CD4-positive, alpha-beta T cell (primary cell): Measurements from ENCODE around the gene CCDC50. TPM values are rescaled to one million over a fixed set of nuclear protein-coding genes. Genes with fewer than 3 reads are reported as not detected.

Experiments
- ATAC-seq: fragments of 200-7000 bp; cut with Tn5 transposase; one replicate; pipeline ENCODE4 v1.10.0; 2022; ENCODE audit warnings: mild to moderate bottlenecking; ENCODE audit not compliant: poor library complexity
- CTCF ChIA-PET: fragments of 350-600 bp; sonication (Branson Sonifier 250); formaldehyde crosslinking; loops from one replicate; lab custom pipeline; 2021; ENCODE audit warnings: antibody characterized with exemption, inconsistent platforms; lab: Charles Lee
- POLR2A ChIA-PET: fragments of 350-600 bp; sonication (Branson Sonifier 250); formaldehyde crosslinking; loops from one replicate; lab custom pipeline; 2021; ENCODE audit warnings: antibody characterized with exemption, inconsistent platforms; lab: Charles Lee
- DNase-seq, 14 experiments: peaks; one replicate each; pipeline ENCODE4 v3.0.0-alpha.2; 2013 to 2020; ENCODE audit warnings: mixed read lengths in 2 of 14
- H3K27ac ChIP-seq, 2 donors: one replicate each; pipeline versions ENCODE4 v1.5.1 to v1.7.0; 2013; ENCODE audit warnings: low read length in 2 of 2, low read depth in 1 of 2, mild to moderate bottlenecking in 1 of 2
- H3K27me3 ChIP-seq, 2 experiments: 1 replicate in 1 of 2; 2 replicates in 1 of 2; pipeline versions ENCODE4 v1.6.1 to v1.7.0; 2013; ENCODE audit warnings: low read length in 2 of 2, control low read depth in 1 of 2, mild to moderate bottlenecking in 1 of 2, moderate library complexity in 1 of 2; ENCODE audit not compliant: insufficient read depth in 2 of 2, control insufficient read depth in 1 of 2
- H3K36me3 ChIP-seq: one replicate; pipeline ENCODE4 v1.6.1; 2013; ENCODE audit warnings: low read length, control low read depth; ENCODE audit not compliant: insufficient read depth
- H3K4me1 ChIP-seq: one replicate; pipeline ENCODE4 v1.6.1; 2013; ENCODE audit warnings: low read length, control low read depth; ENCODE audit not compliant: insufficient read depth
- H3K4me3 ChIP-seq: one replicate; pipeline ENCODE4 v1.5.1; 2013; ENCODE audit warnings: mild to moderate bottlenecking, low read length, moderate library complexity
- H3K9me3 ChIP-seq, 2 experiments: 1 replicate in 1 of 2; 2 replicates in 1 of 2; pipeline versions ENCODE4 v1.6.1 to v1.7.0; 2013; ENCODE audit warnings: low read length in 2 of 2, mild to moderate bottlenecking in 2 of 2, control low read depth in 1 of 2, moderate library complexity in 1 of 2; ENCODE audit not compliant: control insufficient read depth in 1 of 2, insufficient read depth in 1 of 2
- H3K27ac Mint-ChIP-seq: one replicate; pipeline ENCODE4 v1.8.0; 2020; ENCODE audit warnings: mixed read lengths
- H3K27me3 Mint-ChIP-seq: one replicate; pipeline ENCODE4 v1.8.0; 2021; ENCODE audit warnings: mixed read lengths
- H3K36me3 Mint-ChIP-seq: one replicate; pipeline ENCODE4 v1.8.0; 2021; ENCODE audit warnings: low read depth, mixed read lengths
- H3K4me1 Mint-ChIP-seq: one replicate; pipeline ENCODE4 v1.8.0; 2021; ENCODE audit warnings: low read depth, mixed read lengths
- H3K4me3 Mint-ChIP-seq: one replicate; pipeline ENCODE4 v1.8.0; 2020; ENCODE audit warnings: mild to moderate bottlenecking, mixed read lengths
- H3K9me3 Mint-ChIP-seq: one replicate; pipeline ENCODE4 v1.8.0; 2020; ENCODE audit warnings: mixed read lengths
- CTCF ChIP-seq: fragments of 200-600 bp; IDR thresholded peaks from one replicate; pipeline ENCODE4 v1.8.0; 2022; ENCODE audit warnings: antibody characterized with exemption, mild to moderate bottlenecking
- intact Hi-C, 2 experiments: fragments of 100-400 bp; cut with DNase I in 1 of 2; cut with micrococcal nuclease in 1 of 2; formaldehyde crosslinking; loops; one replicate each; pipeline versions ENCODE4 v1.15.1 to v1.9.0; 2023 to 2025; cut with DNase I, micrococcal nuclease
- total RNA-seq, 174 experiments: library from RNA in 2 of 174; stranded (reverse) in 2 of 174; gene quantifications; one replicate each; pipeline ENCODE4 v1.2.3 and lab custom pipeline; 2021 to 2026

The CCDC50 gene
- total RNA-seq, 2 experiments from 2014 or later, result 16.7 to 16.8 TPM

- H3K4me1 Mint-ChIP-seq, result no peaks in the 10 kb centered on the region
- no peaks in the 10 kb centered on the region for H3K9me3 ChIP-seq
- TF ChIP-seq CTCF, result no peak
- no peak overlapping the region for H3K27ac ChIP-seq
- H3K4me1 ChIP-seq, result no peaks in the 10 kb centered on the region
- POLR2A ChIA-PET, result no interaction called here
- no peak overlapping the region for H3K27ac Mint-ChIP-seq
- CTCF ChIA-PET, result no interaction called here
- no peaks in the 10 kb centered on the region for H3K27me3 ChIP-seq
- intact Hi-C loops, result no loop called here
- peaks cover 4% of the 10 kb centered on the region for H3K9me3 Mint-ChIP-seq
- H3K4me3 Mint-ChIP-seq, result no peak overlapping the region
- ATAC-seq (no peak), DNase-seq (no peak)
- H3K36me3 Mint-ChIP-seq, result no peaks in the 10 kb centered on the region
- no peaks in the 10 kb centered on the region for H3K27me3 Mint-ChIP-seq
- H3K36me3 ChIP-seq, result no peaks in the 10 kb centered on the region
- no peak overlapping the region for H3K4me3 ChIP-seq
These were observed 111.3 kb downstream of the CCDC50 start for GRCh38 chr3:191440532-191440931.

GRCh38 chr3:191441687-191442086 lies 112.5 kb downstream of the CCDC50 start:
- H3K4me1 Mint-ChIP-seq, result no peaks in the 10 kb centered on the region
- Histone ChIP-seq H3K9me3 (no peaks in the 10 kb centered on the region), H3K4me1 (no peaks in the 10 kb centered on the region), H3K4me3 (no peak overlapping the region), H3K36me3 (no peaks in the 10 kb centered on the region), H3K27ac (no peak overlapping the region), H3K27me3 (no peaks in the 10 kb centered on the region)
- ATAC-seq (no peak), DNase-seq (no peak)
- no peak overlapping the region for H3K27ac Mint-ChIP-seq
- H3K9me3 Mint-ChIP-seq, result peaks cover 4% of the 10 kb centered on the region
- H3K36me3 Mint-ChIP-seq, result no peaks in the 10 kb centered on the region
- ChIA-PET POLR2A (no interaction called here), CTCF (no interaction called here)
- intact Hi-C loops, result no loop called here
- TF ChIP-seq CTCF, result no peak
- H3K27me3 Mint-ChIP-seq, result no peaks in the 10 kb centered on the region
- no peak overlapping the region for H3K4me3 Mint-ChIP-seq

GRCh38 chr3:191444569-191444968 lies 115.4 kb downstream of the CCDC50 start:
- H3K36me3 ChIP-seq, result no peaks in the 10 kb centered on the region
- CTCF ChIA-PET, result no interaction called here

More at GRCh38 chr3:191444569-191444968, 115.4 kb downstream of the CCDC50 start:
- TF ChIP-seq CTCF, result no peak
- Histone ChIP-seq H3K27me3 (no peaks in the 10 kb centered on the region), H3K27ac (no peak overlapping the region), H3K4me3 (no peak overlapping the region), H3K4me1 (no peaks in the 10 kb centered on the region), H3K9me3 (no peaks in the 10 kb centered on the region)
- ATAC-seq (no peak), DNase-seq (no peak)
- H3K27me3 Mint-ChIP-seq, result no peaks in the 10 kb centered on the region
- no peak overlapping the region for H3K27ac Mint-ChIP-seq
- POLR2A ChIA-PET, result no interaction called here
- peaks cover 8% of the 10 kb centered on the region for H3K9me3 Mint-ChIP-seq
- intact Hi-C loops, result no loop called here
- H3K4me1 Mint-ChIP-seq, result no peaks in the 10 kb centered on the region
- H3K36me3 Mint-ChIP-seq, result no peaks in the 10 kb centered on the region
- no peak overlapping the region for H3K4me3 Mint-ChIP-seq

Other genes with a start within 250 kb of the CCDC50 start
- gene OSTN, start 130.2 kb upstream of the CCDC50 start, total RNA-seq, result not detected
- gene UTS2B, start 1.1 kb downstream of the CCDC50 start, total RNA-seq, result not detected
- not detected for gene PYDC2, start 131.8 kb downstream of the CCDC50 start, total RNA-seq